Endodermal cell (in vitro differentiated cells): ENCODE results near the gene ZNF84. TPM values are rescaled to one million over a fixed set of nuclear protein-coding genes. Genes with fewer than 3 reads are reported as not detected.

ENCODE experiments used
- DNase-seq: peaks from one replicate; pipeline ENCODE4 v3.0.0-alpha.2; 2017
- H3K27ac ChIP-seq: 2 replicates; pipeline ENCODE4 v1.5.1; 2013; ENCODE audit warnings: mild to moderate bottlenecking, low read depth, low read length, moderate library complexity
- H3K27me3 ChIP-seq: 2 replicates; pipeline ENCODE4 v1.6.1; 2013; ENCODE audit warnings: mild to moderate bottlenecking, low read length, moderate library complexity; ENCODE audit not compliant: insufficient read depth, control insufficient read depth, poor library complexity, severe bottlenecking
- H3K36me3 ChIP-seq: 2 replicates; pipeline ENCODE4 v1.7.0; 2013; ENCODE audit warnings: mild to moderate bottlenecking, low read length, moderate library complexity; ENCODE audit not compliant: control insufficient read depth, insufficient read depth
- H3K4me1 ChIP-seq: one replicate; pipeline ENCODE4 v1.7.0; 2013; ENCODE audit warnings: low read length; ENCODE audit not compliant: control insufficient read depth, insufficient read depth
- H3K4me3 ChIP-seq: 2 replicates; pipeline ENCODE4 v1.5.1; 2013; ENCODE audit warnings: mild to moderate bottlenecking, low read length, moderate library complexity
- H3K9ac ChIP-seq: 2 replicates; pipeline ENCODE4 v1.6.1; 2013; ENCODE audit warnings: mild to moderate bottlenecking, low read length, moderate library complexity; ENCODE audit not compliant: poor library complexity, severe bottlenecking; ENCODE audit errors: extremely low read depth
- H3K9me3 ChIP-seq: 2 replicates; pipeline ENCODE4 v1.6.1; 2013; ENCODE audit warnings: mild to moderate bottlenecking, low read length, moderate library complexity; ENCODE audit not compliant: control insufficient read depth
- H3K27ac Mint-ChIP-seq: 2 replicates; pipeline ENCODE4 v1.8.0; 2020; ENCODE audit warnings: mixed read lengths
- H3K27me3 Mint-ChIP-seq: 2 replicates; pipeline ENCODE4 v1.8.0; 2021; ENCODE audit warnings: mild to moderate bottlenecking, mixed read lengths; ENCODE audit not compliant: insufficient read depth
- H3K36me3 Mint-ChIP-seq: 2 replicates; pipeline ENCODE4 v1.8.0; 2020; ENCODE audit warnings: low read depth, mixed read lengths
- H3K4me1 Mint-ChIP-seq: 2 replicates; pipeline ENCODE4 v1.8.0; 2020; ENCODE audit warnings: mixed read lengths
- H3K4me3 Mint-ChIP-seq: 2 replicates; pipeline ENCODE4 v1.8.0; 2020; ENCODE audit warnings: mild to moderate bottlenecking, moderate library complexity, mixed read lengths
- H3K9me3 Mint-ChIP-seq: 2 replicates; pipeline ENCODE4 v1.8.0; 2020; ENCODE audit warnings: mild to moderate bottlenecking, mixed read lengths
- WGBS, 2 experiments: methylation state at CpG; one replicate each; pipeline versions ENCODE4 v1.1.5 to v1.1.7; 2013; ENCODE audit warnings: missing lambda C conversion rate in 2 of 2, mixed read lengths in 1 of 2; ENCODE audit not compliant: insufficient coverage in 1 of 2, insufficient read length in 1 of 2; 5-methylcytosine and 5-hydroxymethylcytosine counted together
- total RNA-seq, 2 donors: library from RNA; stranded (reverse); fragmentation: NEBNext Ultra II Directional in 1 of 2; extraction: Animal tissue kit (Norgen Biotek cat#: 25700) in 1 of 2; gene quantifications; 2 replicates in 1 of 2; 3 replicates in 1 of 2; pipeline ENCODE4 v1.2.1, GENCODE V29; 2021
- TF ChIP-seq, protein P1 (sequence below): fragments of 200-600 bp; sonication (generic); conservative IDR thresholded peaks from 2 replicates; pipeline ENCODE4 v1.5.0; 2021; ENCODE audit warnings: antibody characterized with exemption, mild to moderate bottlenecking

Gene ZNF84
- total RNA-seq, 2 donors from 2014 or later = 50.2 to 52.6 TPM

DNA sequence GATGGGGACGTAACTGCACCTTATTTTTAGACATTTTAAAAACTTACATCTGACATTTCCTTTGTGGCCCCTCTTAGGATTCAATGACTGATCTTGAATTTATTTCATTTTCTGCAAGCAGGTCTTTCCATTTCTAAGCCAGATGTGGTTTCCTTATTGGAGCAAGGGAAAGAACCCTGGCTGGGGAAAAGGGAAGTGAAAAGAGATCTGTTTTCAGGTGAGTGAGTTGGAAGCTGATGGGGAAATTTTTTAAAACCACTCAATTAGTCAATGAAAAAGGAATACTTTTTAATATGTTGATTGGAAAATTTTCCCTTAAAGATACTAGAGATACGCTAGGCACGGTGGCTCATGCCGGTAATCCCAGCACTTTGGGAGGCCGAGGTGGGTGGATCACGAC is 46.0 kb downstream of the ZNF84 start:
- H3K9ac ChIP-seq = no peak overlapping the region
- Mint-ChIP-seq H3K4me1 (no peaks in the 10 kb centered on the region), H3K27me3 (no peaks in the 10 kb centered on the region), H3K27ac (no peak overlapping the region), H3K36me3 (peaks cover 72% of the 10 kb centered on the region), H3K9me3 (peaks cover 59% of the 10 kb centered on the region), H3K4me3 (no peak overlapping the region)
- H3K27me3 ChIP-seq = no peaks in the 10 kb centered on the region
- H3K4me3 ChIP-seq = peak overlapping the region; percentile 94
- no peak overlapping the region for H3K27ac ChIP-seq
- no peaks in the 10 kb centered on the region for H3K4me1 ChIP-seq
- 95 to 96% methylated on average over 4 to 6 of the region's 6 CpGs for WGBS, 2 experiments
- H3K9me3 ChIP-seq = peaks cover 82% of the 10 kb centered on the region
- TF ChIP-seq, protein P1, sequence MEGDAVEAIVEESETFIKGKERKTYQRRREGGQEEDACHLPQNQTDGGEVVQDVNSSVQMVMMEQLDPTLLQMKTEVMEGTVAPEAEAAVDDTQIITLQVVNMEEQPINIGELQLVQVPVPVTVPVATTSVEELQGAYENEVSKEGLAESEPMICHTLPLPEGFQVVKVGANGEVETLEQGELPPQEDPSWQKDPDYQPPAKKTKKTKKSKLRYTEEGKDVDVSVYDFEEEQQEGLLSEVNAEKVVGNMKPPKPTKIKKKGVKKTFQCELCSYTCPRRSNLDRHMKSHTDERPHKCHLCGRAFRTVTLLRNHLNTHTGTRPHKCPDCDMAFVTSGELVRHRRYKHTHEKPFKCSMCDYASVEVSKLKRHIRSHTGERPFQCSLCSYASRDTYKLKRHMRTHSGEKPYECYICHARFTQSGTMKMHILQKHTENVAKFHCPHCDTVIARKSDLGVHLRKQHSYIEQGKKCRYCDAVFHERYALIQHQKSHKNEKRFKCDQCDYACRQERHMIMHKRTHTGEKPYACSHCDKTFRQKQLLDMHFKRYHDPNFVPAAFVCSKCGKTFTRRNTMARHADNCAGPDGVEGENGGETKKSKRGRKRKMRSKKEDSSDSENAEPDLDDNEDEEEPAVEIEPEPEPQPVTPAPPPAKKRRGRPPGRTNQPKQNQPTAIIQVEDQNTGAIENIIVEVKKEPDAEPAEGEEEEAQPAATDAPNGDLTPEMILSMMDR = no peak
- peaks cover 68% of the 10 kb centered on the region for H3K36me3 ChIP-seq
- DNase-seq = no peak

DNA sequence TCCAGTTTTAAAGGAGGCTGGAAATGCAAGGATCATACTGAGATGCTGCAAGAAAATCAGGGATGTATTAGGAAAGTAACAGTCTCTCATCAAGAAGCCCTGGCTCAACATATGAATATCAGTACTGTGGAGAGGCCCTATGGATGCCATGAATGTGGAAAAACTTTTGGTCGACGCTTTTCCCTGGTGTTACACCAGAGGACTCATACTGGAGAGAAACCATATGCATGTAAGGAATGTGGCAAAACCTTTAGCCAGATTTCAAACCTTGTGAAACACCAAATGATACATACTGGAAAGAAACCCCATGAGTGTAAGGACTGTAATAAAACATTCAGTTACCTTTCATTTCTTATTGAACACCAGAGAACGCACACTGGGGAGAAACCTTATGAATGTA is 68.3 kb downstream of the ZNF84 start:
- WGBS, 2 experiments = 87 to 100% methylated on average over 2 to 3 of the region's 3 CpGs
- Mint-ChIP-seq H3K4me3 (no peak overlapping the region), H3K36me3 (peaks cover 96% of the 10 kb centered on the region), H3K27ac (no peak overlapping the region), H3K27me3 (no peaks in the 10 kb centered on the region), H3K4me1 (no peaks in the 10 kb centered on the region), H3K9me3 (peaks cover 100% of the 10 kb centered on the region)
- no peaks in the 10 kb centered on the region for H3K27me3 ChIP-seq
- peak overlapping the region; percentile 63 for H3K4me3 ChIP-seq
- DNase-seq = no peak
- peaks cover 100% of the 10 kb centered on the region for H3K9me3 ChIP-seq
- no peaks in the 10 kb centered on the region for H3K4me1 ChIP-seq
- peaks cover 95% of the 10 kb centered on the region for H3K36me3 ChIP-seq
- no peak overlapping the region for H3K27ac ChIP-seq
- no peak overlapping the region for H3K9ac ChIP-seq
- TF ChIP-seq, protein P1 = no peak

DNA sequence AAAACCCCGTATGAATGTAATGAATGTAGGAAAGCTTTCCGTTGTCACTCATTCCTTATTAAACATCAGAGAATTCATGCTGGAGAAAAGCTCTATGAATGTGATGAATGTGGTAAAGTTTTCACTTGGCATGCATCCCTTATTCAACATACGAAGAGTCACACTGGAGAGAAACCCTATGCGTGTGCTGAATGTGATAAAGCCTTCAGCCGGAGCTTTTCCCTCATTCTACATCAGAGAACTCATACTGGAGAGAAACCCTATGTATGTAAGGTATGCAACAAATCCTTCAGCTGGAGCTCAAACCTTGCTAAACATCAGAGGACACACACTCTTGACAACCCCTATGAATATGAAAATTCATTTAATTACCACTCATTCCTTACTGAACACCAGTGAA is 68.9 kb downstream of the ZNF84 start:
- no peak overlapping the region for H3K27ac Mint-ChIP-seq
- H3K36me3 Mint-ChIP-seq = peaks cover 96% of the 10 kb centered on the region
- H3K4me3 ChIP-seq = peak overlapping the region; percentile 63
- no peak overlapping the region for H3K9ac ChIP-seq
- H3K36me3 ChIP-seq = peaks cover 90% of the 10 kb centered on the region
- peaks cover 100% of the 10 kb centered on the region for H3K9me3 ChIP-seq
- H3K27me3 Mint-ChIP-seq = no peaks in the 10 kb centered on the region
- peaks cover 100% of the 10 kb centered on the region for H3K9me3 Mint-ChIP-seq
- no peaks in the 10 kb centered on the region for H3K4me1 ChIP-seq
- H3K4me1 Mint-ChIP-seq = no peaks in the 10 kb centered on the region
- H3K27me3 ChIP-seq = no peaks in the 10 kb centered on the region
- H3K27ac ChIP-seq = no peak overlapping the region
- 87% methylated on average over 4 of the region's 5 CpGs; no CpG with 5 or more reads in 1 of the 2 experiments for WGBS, 2 experiments
- no peak for DNase-seq
- TF ChIP-seq, protein P1 = no peak
- no peak overlapping the region for H3K4me3 Mint-ChIP-seq
